ENCODE data around the gene RPL27A.
"Not testable (repeated sequence)": the region's sequence is repeated elsewhere in the genome, so short reads cannot be mapped to it uniquely, and the experiment has no call there.

The RPL27A gene

GRCh38 chr11:8682303-8683114 lies at the start of gene RPL27A, which contains the start of gene TRIM66:
Gene RPL27A, plus strand, starts transcription at chr11:8682792. Its CDS starts 22 bp downstream, at chr11:8682814.
Gene TRIM66, minus strand, starts transcription at chr11:8682665. Its CDS starts 10,391 bp downstream, at chr11:8672274.
- in situ Hi-C loops (cut with MboI; ENCODE audit: low sequenced_read_pairs), result no loop called here

GRCh38 chr11:8634498-8634897 lies 48.1 kb upstream of the RPL27A start:
- in situ Hi-C loops (cut with MboI; ENCODE audit: low sequenced_read_pairs), result no loop called here

- in situ Hi-C loops (cut with MboI; ENCODE audit: low sequenced_read_pairs), result no loop called here
Observed at GRCh38 chr11:8636127-8636526, 46.5 kb upstream of the RPL27A start.

GRCh38 chr11:8638300-8638699 lies 44.3 kb upstream of the RPL27A start:
- in situ Hi-C loops (cut with MboI; ENCODE audit: low sequenced_read_pairs), result no loop called here

GRCh38 chr11:8639655-8640054 lies 42.9 kb upstream of the RPL27A start:
- in situ Hi-C loops (cut with MboI; ENCODE audit: low sequenced_read_pairs), result no loop called here

GRCh38 chr11:8640267-8640906 lies 42.2 kb upstream of the RPL27A start:
- in situ Hi-C loops (cut with MboI; ENCODE audit: low sequenced_read_pairs), result no loop called here

GRCh38 chr11:8641332-8641731 lies 41.3 kb upstream of the RPL27A start:
- in situ Hi-C loops (cut with MboI; ENCODE audit: low sequenced_read_pairs), result no loop called here

GRCh38 chr11:8642196-8642841 lies 40.3 kb upstream of the RPL27A start:
- in situ Hi-C loops (cut with MboI; ENCODE audit: low sequenced_read_pairs), result no loop called here

GRCh38 chr11:8646873-8647272 lies 35.7 kb upstream of the RPL27A start:
- in situ Hi-C loops (cut with MboI; ENCODE audit: low sequenced_read_pairs), result no loop called here

GRCh38 chr11:8649361-8649760 lies 33.2 kb upstream of the RPL27A start:
- in situ Hi-C loops (cut with MboI; ENCODE audit: low sequenced_read_pairs), result no loop called here

- in situ Hi-C loops (cut with MboI; ENCODE audit: low sequenced_read_pairs), result no loop called here
Observed at GRCh38 chr11:8650401-8650990, 32.1 kb upstream of the RPL27A start.

- in situ Hi-C loops (cut with MboI; ENCODE audit: low sequenced_read_pairs), result no loop called here
Observed at GRCh38 chr11:8652140-8652539, 30.5 kb upstream of the RPL27A start.

GRCh38 chr11:8654503-8654902 lies 28.1 kb upstream of the RPL27A start:
- in situ Hi-C loops (cut with MboI; ENCODE audit: low sequenced_read_pairs), result no loop called here

GRCh38 chr11:8656291-8656690 lies 26.3 kb upstream of the RPL27A start:
- in situ Hi-C loops (cut with MboI; ENCODE audit: low sequenced_read_pairs), result no loop called here

- in situ Hi-C loops (cut with MboI; ENCODE audit: low sequenced_read_pairs), result no loop called here
Observed at GRCh38 chr11:8658321-8659057, 24.1 kb upstream of the RPL27A start.

GRCh38 chr11:8661001-8661795 lies 21.4 kb upstream of the RPL27A start:
- in situ Hi-C loops (cut with MboI; ENCODE audit: low sequenced_read_pairs), result no loop called here

GRCh38 chr11:8665222-8665621 lies 17.4 kb upstream of the RPL27A start:
- in situ Hi-C loops (cut with MboI; ENCODE audit: low sequenced_read_pairs), result no loop called here

GRCh38 chr11:8670081-8670480 lies 12.5 kb upstream of the RPL27A start:
- in situ Hi-C loops (cut with MboI; ENCODE audit: low sequenced_read_pairs), result not testable (repeated sequence)

GRCh38 chr11:8671193-8671612 lies 11.4 kb upstream of the RPL27A start:
- in situ Hi-C loops (cut with MboI; ENCODE audit: low sequenced_read_pairs), result no loop called here

- in situ Hi-C loops (cut with MboI; ENCODE audit: low sequenced_read_pairs), result no loop called here
Observed at GRCh38 chr11:8671651-8672062, 10.9 kb upstream of the RPL27A start.
